AG04449 (cell line): ENCODE measurements around the gene C1QTNF7.
A peak's percentile ranks its signal among the peaks of the same experiment; 100 is the strongest.

Experiments
- CTCF ChIA-PET: fragments of 350-600 bp; formaldehyde crosslinking; extraction: SDS; loops from one replicate; lab custom pipeline; 2021; ENCODE audit warnings: antibody characterized with exemption; lab: Yijun Ruan, JAX
- POLR2A ChIA-PET: fragments of 400-600, 350-600 bp; formaldehyde crosslinking; extraction: SDS; loops from one replicate; lab custom pipeline; 2020; ENCODE audit warnings: antibody characterized with exemption, inconsistent platforms; lab: Yijun Ruan, JAX
- DNase-seq: peaks from one replicate; pipeline ENCODE4 v3.0.0-alpha.2; 2010; ENCODE audit warnings: low read depth, low spot score
- H3K4me3 ChIP-seq: 2 replicates; pipeline ENCODE4 v1.5.1; 2011; ENCODE audit warnings: low read depth, mild to moderate bottlenecking, control low read depth, low read length
- TF ChIP-seq, protein P1 (sequence below): IDR thresholded peaks from one replicate; pipeline ENCODE4 v1.5.1; 2011; ENCODE audit warnings: mild to moderate bottlenecking, moderate library complexity, low read length, control low read depth, inconsistent platforms; ENCODE audit not compliant: insufficient read depth; ENCODE audit errors: missing control alignments

Gene C1QTNF7

DNA sequence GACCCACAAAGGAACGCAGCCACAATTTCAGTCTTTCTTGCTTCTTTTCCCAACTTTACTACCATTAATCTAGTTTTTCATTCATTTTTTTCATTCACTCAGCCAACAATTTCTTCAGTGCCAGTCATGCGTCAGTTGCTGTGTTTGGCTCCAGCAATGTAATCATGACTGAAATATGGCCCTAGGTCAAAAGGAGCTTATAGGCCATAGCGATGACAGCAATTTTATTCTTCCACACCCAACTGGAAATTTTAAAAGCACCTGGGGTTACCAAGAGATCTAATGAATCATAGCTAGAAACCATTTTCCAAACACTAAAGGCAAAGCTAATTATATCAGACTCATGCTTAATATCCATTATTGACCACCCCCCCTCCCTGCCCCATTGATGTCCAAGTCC, 29.8 kb upstream of the C1QTNF7 start:
- no peak for DNase-seq
- ChIA-PET POLR2A (interaction anchor here (0.5 kb wide), 1 partner anchor 163 kb away, joined by 4 read pairs; no protein-coding TSS in a partner anchor), CTCF (interaction anchor here (1.3 to 7.2 kb wide), 9 partner anchors 19 to 166 kb away, joined by 3 to 74 read pairs (median 4); no protein-coding TSS in a partner anchor)
- TF ChIP-seq, protein P1, sequence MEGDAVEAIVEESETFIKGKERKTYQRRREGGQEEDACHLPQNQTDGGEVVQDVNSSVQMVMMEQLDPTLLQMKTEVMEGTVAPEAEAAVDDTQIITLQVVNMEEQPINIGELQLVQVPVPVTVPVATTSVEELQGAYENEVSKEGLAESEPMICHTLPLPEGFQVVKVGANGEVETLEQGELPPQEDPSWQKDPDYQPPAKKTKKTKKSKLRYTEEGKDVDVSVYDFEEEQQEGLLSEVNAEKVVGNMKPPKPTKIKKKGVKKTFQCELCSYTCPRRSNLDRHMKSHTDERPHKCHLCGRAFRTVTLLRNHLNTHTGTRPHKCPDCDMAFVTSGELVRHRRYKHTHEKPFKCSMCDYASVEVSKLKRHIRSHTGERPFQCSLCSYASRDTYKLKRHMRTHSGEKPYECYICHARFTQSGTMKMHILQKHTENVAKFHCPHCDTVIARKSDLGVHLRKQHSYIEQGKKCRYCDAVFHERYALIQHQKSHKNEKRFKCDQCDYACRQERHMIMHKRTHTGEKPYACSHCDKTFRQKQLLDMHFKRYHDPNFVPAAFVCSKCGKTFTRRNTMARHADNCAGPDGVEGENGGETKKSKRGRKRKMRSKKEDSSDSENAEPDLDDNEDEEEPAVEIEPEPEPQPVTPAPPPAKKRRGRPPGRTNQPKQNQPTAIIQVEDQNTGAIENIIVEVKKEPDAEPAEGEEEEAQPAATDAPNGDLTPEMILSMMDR = no peak
- H3K4me3 ChIP-seq = no peak overlapping the region

DNA sequence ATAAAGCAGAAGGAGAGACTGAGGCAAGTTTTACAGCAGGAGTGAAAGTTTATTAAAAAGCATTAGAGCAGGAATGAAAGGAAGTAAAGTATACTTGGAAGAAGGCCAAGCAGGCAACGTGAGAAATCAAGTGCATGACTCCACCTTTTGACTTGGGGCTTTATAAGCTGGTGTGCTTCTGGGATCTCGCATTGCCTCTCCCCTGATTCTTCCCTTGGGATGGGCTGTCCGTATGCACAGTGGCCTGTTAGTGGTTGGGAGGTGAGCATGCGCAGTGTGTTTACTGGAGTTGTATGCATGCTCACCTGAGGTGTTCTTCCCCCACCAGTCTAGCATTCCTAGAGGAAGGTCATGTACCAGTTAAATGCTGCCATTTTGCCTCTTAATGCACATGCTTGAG, 29.1 kb upstream of the C1QTNF7 start:
- CTCF ChIA-PET = interaction anchor here (1.6 to 7.2 kb wide), 3 partner anchors 20 to 162 kb away, joined by 4 to 74 read pairs (median 43); no protein-coding TSS in a partner anchor
- no peak for DNase-seq
- H3K4me3 ChIP-seq = no peak overlapping the region

DNA sequence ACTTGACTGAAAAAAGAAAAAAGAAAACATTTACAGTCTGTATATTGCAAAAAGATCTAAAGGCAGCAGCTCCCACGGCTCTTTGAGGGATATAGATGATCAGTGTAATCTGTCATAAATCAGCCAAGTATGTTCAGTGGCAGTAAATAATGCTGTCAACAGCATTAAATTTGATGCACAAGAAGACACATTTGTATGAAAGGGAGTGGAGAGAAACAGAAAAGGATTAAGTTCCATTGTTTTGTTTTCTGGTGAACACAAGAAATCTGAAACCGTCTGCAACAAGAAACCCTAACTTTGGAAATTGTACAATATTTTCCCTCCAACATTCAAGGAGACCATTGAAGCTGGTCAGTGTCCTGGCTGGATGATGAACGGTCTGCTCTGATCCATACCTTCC, 27.6 kb upstream of the C1QTNF7 start:
- no peak overlapping the region for H3K4me3 ChIP-seq

More for the DNA sequence above, 29.1 kb upstream of the C1QTNF7 start:
- TF ChIP-seq, protein P1 = no peak
- POLR2A ChIA-PET = no interaction called here

DNA sequence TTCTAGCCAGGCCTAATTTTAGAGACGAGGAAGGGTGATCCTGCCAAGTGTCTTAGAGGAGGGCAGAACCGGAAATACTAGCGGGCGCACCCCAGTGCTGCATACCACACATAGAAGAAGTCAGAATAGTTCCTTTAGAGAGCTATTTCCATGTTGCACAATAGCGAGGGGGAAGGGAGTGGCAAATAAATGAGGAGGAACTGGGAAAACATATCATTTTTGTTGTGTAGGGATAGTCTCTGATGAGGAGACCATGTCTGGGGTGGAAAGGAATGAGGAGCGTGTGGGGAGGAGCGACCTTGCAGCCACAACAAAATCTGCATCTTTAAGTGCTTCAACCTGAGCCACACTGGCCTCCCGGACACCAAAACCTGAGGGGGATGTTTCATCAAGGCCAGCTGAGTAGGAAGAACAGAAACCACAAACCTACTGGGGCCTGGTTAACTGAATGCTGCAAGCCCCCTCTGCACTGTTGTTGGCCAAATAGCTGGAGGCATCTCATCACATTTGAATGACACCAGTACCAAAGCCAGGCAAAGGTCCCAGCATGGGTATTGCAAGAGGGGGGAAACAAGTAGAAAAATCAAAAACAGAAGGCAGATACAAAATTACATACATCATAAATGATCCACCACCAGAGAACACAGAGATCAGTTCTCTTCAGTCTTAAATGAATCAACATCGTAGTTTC, 26.7 kb upstream of the C1QTNF7 start:
- DNase-seq = peak; percentile 86
- ChIA-PET POLR2A (interaction anchor here (1.0 kb wide), 1 partner anchor 166 kb away, joined by 3 read pairs; no protein-coding TSS in a partner anchor), CTCF (interaction anchor here (0.7 to 7.2 kb wide), 5 partner anchors 9 to 163 kb away, joined by 3 to 74 read pairs (median 5); no protein-coding TSS in a partner anchor)
- TF ChIP-seq, protein P1 = no peak
- H3K4me3 ChIP-seq = no peak overlapping the region

More for the DNA sequence above, 27.6 kb upstream of the C1QTNF7 start:
- TF ChIP-seq, protein P1 = no peak
- DNase-seq = no peak
- POLR2A ChIA-PET = interaction anchor here (1.0 kb wide), 1 partner anchor 165 kb away, joined by 3 read pairs; no protein-coding TSS in a partner anchor
- CTCF ChIA-PET = interaction anchor here (0.8 to 7.2 kb wide), 4 partner anchors 21 to 169 kb away, joined by 3 to 74 read pairs (median 5); no protein-coding TSS in a partner anchor

DNA sequence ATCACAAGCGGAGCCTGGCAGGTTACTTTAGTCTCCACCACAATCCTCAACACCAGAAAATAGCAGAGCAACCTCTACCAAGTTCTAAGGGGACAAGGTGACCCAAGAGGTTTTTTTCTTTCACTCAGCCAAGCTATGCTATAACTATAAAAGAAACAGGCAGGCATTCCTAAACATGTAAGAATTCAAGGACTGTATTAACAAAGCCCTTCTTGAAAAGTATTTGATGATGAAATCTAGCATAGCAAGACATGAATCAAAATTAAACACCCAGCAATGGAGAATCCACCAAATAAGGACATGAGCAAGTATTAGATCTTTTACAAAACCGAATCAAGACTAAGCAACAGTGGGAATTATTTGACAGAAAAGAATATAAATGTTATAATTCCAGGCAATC, 25.7 kb upstream of the C1QTNF7 start:
- CTCF ChIA-PET = interaction anchor here (0.7 to 1.0 kb wide), 2 partner anchors 8 to 55 kb away, joined by 3 to 5 read pairs; no protein-coding TSS in a partner anchor
- TF ChIP-seq, protein P1 = no peak
- H3K4me3 ChIP-seq = no peak overlapping the region
- peak; percentile 68 for DNase-seq
- POLR2A ChIA-PET = interaction anchor here (0.8 kb wide), 1 partner anchor 36 kb away, joined by 4 read pairs; no protein-coding TSS in a partner anchor

DNA sequence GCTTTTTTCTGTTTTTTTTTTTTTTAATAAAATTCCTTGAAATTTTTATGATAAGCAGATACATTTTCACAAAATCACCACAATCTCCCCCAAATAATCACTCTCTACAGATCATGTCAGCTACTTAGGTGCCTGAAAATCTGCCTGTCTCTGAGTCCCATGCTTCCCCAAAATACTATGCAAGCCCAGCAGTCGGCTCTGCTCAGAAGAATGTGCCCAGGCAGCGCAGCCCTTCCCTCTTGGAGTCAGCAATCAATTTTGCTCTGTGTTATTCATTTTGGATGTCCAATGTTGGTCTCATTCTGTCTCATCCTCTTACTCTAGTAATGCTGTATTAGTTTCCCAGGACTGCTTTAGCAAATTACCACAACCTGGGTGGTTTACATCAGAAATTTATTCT, 24.9 kb upstream of the C1QTNF7 start:
- POLR2A ChIA-PET = no interaction called here

More for the DNA sequence above, 24.9 kb upstream of the C1QTNF7 start:
- H3K4me3 ChIP-seq = no peak overlapping the region
- DNase-seq = no peak
- CTCF ChIA-PET = no interaction called here
- TF ChIP-seq, protein P1 = no peak
